Activated T-cell treated with anti-CD3 and anti-CD28 coated beads, Interleukin-2, amount 50 U/mL, for 72 hours (primary cell): ENCODE measurements around the gene RHEX. TPM values are rescaled to one million over a fixed set of nuclear protein-coding genes. Genes with fewer than 3 reads are reported as not detected.

Experiments
- ATAC-seq, 2 donors: fragments of 150-1000 bp; cut with Tn5 transposase; replicated peaks in 1 of 2; 2 replicates each; pipeline ENCODE4 v1.10.0; 2021; ENCODE audit warnings: moderate library complexity in 2 of 2, mild to moderate bottlenecking in 1 of 2
- DNase-seq, 2 donors: peaks; one replicate each; pipeline ENCODE4 v3.0.0; 2021 to 2022; ENCODE audit warnings: mixed read lengths in 1 of 2
- H3K27ac Mint-ChIP-seq: one replicate; pipeline ENCODE4 v1.8.0; 2022; ENCODE audit warnings: mild to moderate bottlenecking, moderate library complexity, mixed read lengths
- H3K27me3 Mint-ChIP-seq: one replicate; pipeline ENCODE4 v1.8.0; 2022; ENCODE audit warnings: low read depth, mixed read lengths
- H3K36me3 Mint-ChIP-seq, 2 donors: one replicate each; pipeline ENCODE4 v1.8.0; 2022; ENCODE audit warnings: mixed read lengths in 2 of 2, mild to moderate bottlenecking in 1 of 2; ENCODE audit not compliant: insufficient read depth in 2 of 2
- H3K4me1 Mint-ChIP-seq: one replicate; pipeline ENCODE4 v1.8.0; 2022; ENCODE audit warnings: low read depth, mixed read lengths
- H3K4me3 Mint-ChIP-seq, 2 donors: one replicate each; pipeline ENCODE4 v1.8.0; 2022; ENCODE audit warnings: mild to moderate bottlenecking in 2 of 2, mixed read lengths in 2 of 2, moderate library complexity in 2 of 2
- H3K9me3 Mint-ChIP-seq, 2 donors: one replicate each; pipeline ENCODE4 v1.8.0; 2022; ENCODE audit warnings: mixed read lengths in 2 of 2
- total RNA-seq, 2 donors: library from RNA; stranded (reverse); gene quantifications; one replicate each; pipeline ENCODE4 v1.2.3, GENCODE V29; 2022

Gene RHEX
- total RNA-seq, 2 donors from 2014 or later: not detected

- Mint-ChIP-seq H3K27me3 (peaks cover 40% of the 10 kb centered on the region), H3K36me3 (no peaks in the 10 kb centered on the region), H3K27ac (no peak overlapping the region), H3K4me1 (peaks cover 23% of the 10 kb centered on the region), H3K4me3 (no peak overlapping the region), H3K9me3 (no peaks in the 10 kb centered on the region)
- no peak for ATAC-seq
- no peak for DNase-seq
Measured at GRCh38 chr1:206070627-206071304, 17.8 kb downstream of the RHEX start.

- Mint-ChIP-seq H3K4me3 (no peak overlapping the region), H3K27ac (no peak overlapping the region), H3K36me3 (no peaks in the 10 kb centered on the region), H3K27me3 (peaks cover 8% of the 10 kb centered on the region), H3K4me1 (peaks cover 7% of the 10 kb centered on the region), H3K9me3 (no peaks in the 10 kb centered on the region)
- no peak for ATAC-seq
- DNase-seq: no peak
Measured at GRCh38 chr1:206074839-206075238, 21.9 kb downstream of the RHEX start.

- ATAC-seq: no peak
Measured at GRCh38 chr1:206075786-206076755, 23.1 kb downstream of the RHEX start.

GRCh38 chr1:206079135-206079534 is 26.2 kb downstream of the RHEX start:
- ATAC-seq: no peak
- Mint-ChIP-seq H3K4me1 (peaks cover 25% of the 10 kb centered on the region), H3K9me3 (no peaks in the 10 kb centered on the region), H3K27ac (no peak overlapping the region), H3K27me3 (peaks cover 13% of the 10 kb centered on the region), H3K36me3 (no peaks in the 10 kb centered on the region), H3K4me3 (no peak overlapping the region)
- no peak for DNase-seq

More at GRCh38 chr1:206075786-206076755, 23.1 kb downstream of the RHEX start:
- Mint-ChIP-seq H3K4me3 (no peak overlapping the region), H3K9me3 (no peaks in the 10 kb centered on the region), H3K27me3 (peaks cover 8% of the 10 kb centered on the region), H3K4me1 (peaks cover 19% of the 10 kb centered on the region), H3K36me3 (no peaks in the 10 kb centered on the region), H3K27ac (no peak overlapping the region)
- DNase-seq: no peak

GRCh38 chr1:206080026-206080820 is 27.2 kb downstream of the RHEX start:
- peaks cover 25% of the 10 kb centered on the region for H3K4me1 Mint-ChIP-seq
- no peaks in the 10 kb centered on the region for H3K9me3 Mint-ChIP-seq
- H3K4me3 Mint-ChIP-seq: no peak overlapping the region
- H3K27me3 Mint-ChIP-seq: peaks cover 7% of the 10 kb centered on the region
- no peak overlapping the region for H3K27ac Mint-ChIP-seq
- ATAC-seq (no peak), DNase-seq (no peak)
- H3K36me3 Mint-ChIP-seq: no peaks in the 10 kb centered on the region

- Mint-ChIP-seq H3K4me3 (no peak overlapping the region), H3K27ac (no peak overlapping the region), H3K36me3 (no peaks in the 10 kb centered on the region), H3K4me1 (peaks cover 25% of the 10 kb centered on the region), H3K9me3 (no peaks in the 10 kb centered on the region), H3K27me3 (peaks cover 5% of the 10 kb centered on the region)
- DNase-seq (no peak), ATAC-seq (no peak)
Measured at GRCh38 chr1:206081856-206082255, 28.9 kb downstream of the RHEX start.

DNA sequence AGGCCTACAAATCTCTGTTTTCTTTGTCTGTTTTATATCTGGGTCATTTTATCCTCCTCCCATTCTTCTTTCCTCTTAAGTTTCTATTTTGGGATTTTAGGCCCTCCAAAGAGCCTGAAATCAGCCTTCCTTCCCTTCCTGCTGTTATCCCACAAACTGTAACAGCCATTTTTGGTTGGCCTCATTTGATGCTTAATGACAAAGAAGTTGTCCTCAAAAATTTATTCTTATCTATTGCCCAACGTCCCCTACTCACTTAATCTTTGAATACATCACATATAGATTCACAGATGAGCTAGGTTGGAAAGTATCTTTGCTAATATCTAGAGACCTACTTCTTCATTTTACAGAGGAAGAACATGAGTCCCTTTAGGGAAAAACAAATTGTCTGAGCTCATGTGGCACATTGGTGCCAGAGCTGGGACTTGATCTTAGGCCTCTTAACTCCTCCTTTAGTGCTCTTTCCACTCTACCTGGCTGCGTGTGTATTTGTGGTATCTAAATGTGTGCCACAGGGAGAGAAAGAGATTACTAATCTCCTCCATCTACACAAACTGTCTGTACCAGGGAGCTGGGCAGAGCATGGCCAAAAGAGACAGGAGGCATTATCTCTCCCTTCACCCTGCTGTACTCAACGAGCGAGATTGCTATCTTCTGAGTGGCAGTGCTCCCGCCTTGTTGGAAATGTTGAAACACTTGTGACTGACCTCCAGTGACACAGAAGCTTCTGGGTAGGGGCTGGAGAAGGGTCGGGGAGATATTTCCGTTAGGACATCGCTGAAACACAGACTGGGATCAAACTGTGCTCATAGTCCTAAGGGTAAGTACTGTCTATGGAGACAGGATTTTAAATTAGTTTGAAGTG is 30.1 kb downstream of the RHEX start:
- Mint-ChIP-seq H3K36me3 (no peaks in the 10 kb centered on the region), H3K27ac (no peak overlapping the region), H3K9me3 (no peaks in the 10 kb centered on the region), H3K4me3 (no peak overlapping the region), H3K4me1 (peaks cover 25% of the 10 kb centered on the region), H3K27me3 (peaks cover 5% of the 10 kb centered on the region)
- no peak for ATAC-seq
- no peak for DNase-seq

GRCh38 chr1:206083750-206084149 is 30.8 kb downstream of the RHEX start:
- Mint-ChIP-seq H3K27ac (no peak overlapping the region), H3K36me3 (no peaks in the 10 kb centered on the region), H3K27me3 (peaks cover 5% of the 10 kb centered on the region), H3K9me3 (no peaks in the 10 kb centered on the region), H3K4me1 (peaks cover 25% of the 10 kb centered on the region), H3K4me3 (no peak overlapping the region)
- no peak for ATAC-seq
- no peak for DNase-seq

- Mint-ChIP-seq H3K36me3 (no peaks in the 10 kb centered on the region), H3K9me3 (no peaks in the 10 kb centered on the region), H3K27me3 (no peaks in the 10 kb centered on the region), H3K4me1 (peaks cover 6% of the 10 kb centered on the region), H3K27ac (no peak overlapping the region), H3K4me3 (no peak overlapping the region)
- ATAC-seq: no peak
- no peak for DNase-seq
Measured at GRCh38 chr1:206087091-206087490, 34.1 kb downstream of the RHEX start.

DNA sequence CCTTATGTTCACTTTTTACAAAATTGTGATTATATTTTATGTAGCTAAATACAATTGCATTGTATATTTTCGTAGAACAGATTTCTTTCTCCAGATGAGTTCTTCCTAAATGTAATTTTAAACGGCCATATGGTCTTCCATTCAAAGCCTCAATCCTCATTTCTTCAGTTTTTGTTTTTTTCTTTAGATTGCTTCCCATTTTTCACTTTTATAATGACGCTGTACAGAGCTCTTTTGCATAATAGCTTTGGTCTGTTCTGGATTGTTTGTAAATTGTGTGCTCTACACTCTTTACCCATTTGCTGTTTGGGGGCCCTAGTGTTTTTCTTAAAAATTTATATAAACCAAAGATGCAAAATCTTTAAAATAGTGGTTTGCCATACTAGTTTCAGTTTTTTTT is 36.4 kb downstream of the RHEX start:
- DNase-seq (no peak), ATAC-seq (no peak)
- H3K36me3 Mint-ChIP-seq: no peaks in the 10 kb centered on the region
- H3K4me3 Mint-ChIP-seq: no peak overlapping the region
- no peak overlapping the region for H3K27ac Mint-ChIP-seq
- no peaks in the 10 kb centered on the region for H3K9me3 Mint-ChIP-seq
- no peaks in the 10 kb centered on the region for H3K27me3 Mint-ChIP-seq
- H3K4me1 Mint-ChIP-seq: no peaks in the 10 kb centered on the region

DNA sequence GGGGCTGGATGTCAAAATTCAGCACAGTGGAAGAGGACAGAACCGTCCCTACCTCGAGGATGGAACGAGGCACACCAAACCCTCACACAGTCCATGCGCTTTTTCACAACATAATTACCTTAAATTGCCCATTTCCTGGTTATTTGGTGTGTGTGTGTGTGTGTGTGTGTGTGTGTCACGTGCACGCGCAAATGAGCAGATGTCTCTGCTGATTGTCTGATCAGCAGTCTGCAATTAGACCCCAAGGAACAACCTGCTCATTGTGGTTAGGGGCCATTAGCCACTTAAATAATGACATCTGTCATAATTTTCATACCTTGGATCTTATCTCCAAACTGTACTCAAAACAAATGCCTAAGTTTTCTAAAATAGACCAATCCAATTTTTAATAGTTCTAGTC is 41.1 kb downstream of the RHEX start:
- Mint-ChIP-seq H3K4me3 (no peak overlapping the region), H3K27ac (no peak overlapping the region), H3K4me1 (no peaks in the 10 kb centered on the region), H3K9me3 (no peaks in the 10 kb centered on the region), H3K36me3 (no peaks in the 10 kb centered on the region), H3K27me3 (peaks cover 13% of the 10 kb centered on the region)
- ATAC-seq (no peak), DNase-seq (no peak)

DNA sequence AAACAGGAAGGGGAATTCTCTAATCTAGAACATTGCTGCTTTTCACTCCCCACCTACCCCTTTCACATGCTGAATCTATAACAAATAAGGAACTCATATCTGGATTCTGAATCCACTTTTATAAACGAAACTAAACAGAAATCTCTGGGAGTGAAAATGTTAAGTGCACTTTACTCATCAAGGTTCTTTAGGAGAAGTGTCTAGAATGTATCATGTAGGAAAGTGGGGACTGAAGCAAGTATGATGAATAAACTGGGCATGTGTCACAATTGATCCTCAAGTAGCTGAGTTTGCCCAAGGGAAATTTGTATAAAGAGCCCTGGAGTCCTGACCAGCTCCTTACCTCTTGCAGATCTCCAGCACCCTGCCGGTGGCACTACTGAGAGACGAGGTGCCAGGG is 44.4 kb downstream of the RHEX start:
- Mint-ChIP-seq H3K27ac (no peak overlapping the region), H3K27me3 (peaks cover 27% of the 10 kb centered on the region), H3K4me3 (no peak overlapping the region), H3K4me1 (no peaks in the 10 kb centered on the region), H3K9me3 (no peaks in the 10 kb centered on the region), H3K36me3 (no peaks in the 10 kb centered on the region)
- ATAC-seq: no peak
- no peak for DNase-seq
